Stimulated activated CD8-positive, alpha-beta memory T cell treated with anti-CD3 and anti-CD28 coated beads, Interleukin-4, amount 100 ng/mL, for 24 hours (primary cell): ENCODE results near the gene PIP5K1B.
"Not testable (repeated sequence)": the region's sequence is repeated elsewhere in the genome, so short reads cannot be mapped to it uniquely, and the experiment has no call there.

ENCODE experiments used
- DNase-seq: peaks from one replicate; pipeline ENCODE4 v3.0.0-alpha.2; 2020; ENCODE audit warnings: low read depth

PIP5K1B gene

GRCh38 chr9:68957479-68957878, 252.4 kb downstream of the PIP5K1B start:
- no peak for DNase-seq

GRCh38 chr9:68961587-68961986, 256.5 kb downstream of the PIP5K1B start:
- no peak for DNase-seq

GRCh38 chr9:68963416-68963815, 258.4 kb downstream of the PIP5K1B start:
- no peak for DNase-seq

GRCh38 chr9:68964102-68964541, 259.1 kb downstream of the PIP5K1B start:
- no peak for DNase-seq

- DNase-seq, result no peak
These were observed 259.7 kb downstream of the PIP5K1B start for GRCh38 chr9:68964765-68965164.

- DNase-seq, result no peak
These were observed 261.5 kb downstream of the PIP5K1B start for GRCh38 chr9:68966496-68966944.

- DNase-seq, result no peak
These were observed 262.8 kb downstream of the PIP5K1B start for GRCh38 chr9:68967800-68968199.

- no peak for DNase-seq
These were observed 264.5 kb downstream of the PIP5K1B start for GRCh38 chr9:68969538-68969937.

- DNase-seq, result no peak
These were observed 265.1 kb downstream of the PIP5K1B start for GRCh38 chr9:68970151-68970550.

- no peak for DNase-seq
These were observed 268.6 kb downstream of the PIP5K1B start for GRCh38 chr9:68973619-68974018.

GRCh38 chr9:68974431-68974830, 269.4 kb downstream of the PIP5K1B start:
- no peak for DNase-seq

- DNase-seq, result no peak
These were observed 269.9 kb downstream of the PIP5K1B start for GRCh38 chr9:68974901-68975300.

GRCh38 chr9:68975365-68976043, 270.5 kb downstream of the PIP5K1B start:
- no peak for DNase-seq

GRCh38 chr9:68978066-68978465, 273.0 kb downstream of the PIP5K1B start:
- DNase-seq, result no peak

- no peak for DNase-seq
These were observed 273.5 kb downstream of the PIP5K1B start for GRCh38 chr9:68978501-68978900.

GRCh38 chr9:68979538-68980314, 274.7 kb downstream of the PIP5K1B start:
- no peak for DNase-seq

GRCh38 chr9:68980341-68980914, 275.4 kb downstream of the PIP5K1B start:
- DNase-seq, result no peak

- DNase-seq, result no peak
These were observed 276.7 kb downstream of the PIP5K1B start for GRCh38 chr9:68981789-68982188.

GRCh38 chr9:68983008-68983411, 278.0 kb downstream of the PIP5K1B start:
- DNase-seq, result no peak

- no peak for DNase-seq
These were observed 278.7 kb downstream of the PIP5K1B start for GRCh38 chr9:68983522-68984424.

GRCh38 chr9:68986949-68987348, 281.9 kb downstream of the PIP5K1B start:
- DNase-seq, result not testable (repeated sequence)

GRCh38 chr9:68991457-68991856, 286.4 kb downstream of the PIP5K1B start:
- DNase-seq, result no peak
